HK-2 (cell line): Measurements from ENCODE around the gene ARGLU1.
"Not testable (repeated sequence)": the region's sequence is repeated elsewhere in the genome, so short reads cannot be mapped to it uniquely, and the experiment has no call there.

ENCODE experiments used
- DNase-seq: peaks from one replicate; pipeline ENCODE4 v3.0.0-alpha.2; 2018; ENCODE audit not compliant: unreplicated experiment

The ARGLU1 gene, protein sequence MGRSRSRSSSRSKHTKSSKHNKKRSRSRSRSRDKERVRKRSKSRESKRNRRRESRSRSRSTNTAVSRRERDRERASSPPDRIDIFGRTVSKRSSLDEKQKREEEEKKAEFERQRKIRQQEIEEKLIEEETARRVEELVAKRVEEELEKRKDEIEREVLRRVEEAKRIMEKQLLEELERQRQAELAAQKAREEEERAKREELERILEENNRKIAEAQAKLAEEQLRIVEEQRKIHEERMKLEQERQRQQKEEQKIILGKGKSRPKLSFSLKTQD

DNA sequence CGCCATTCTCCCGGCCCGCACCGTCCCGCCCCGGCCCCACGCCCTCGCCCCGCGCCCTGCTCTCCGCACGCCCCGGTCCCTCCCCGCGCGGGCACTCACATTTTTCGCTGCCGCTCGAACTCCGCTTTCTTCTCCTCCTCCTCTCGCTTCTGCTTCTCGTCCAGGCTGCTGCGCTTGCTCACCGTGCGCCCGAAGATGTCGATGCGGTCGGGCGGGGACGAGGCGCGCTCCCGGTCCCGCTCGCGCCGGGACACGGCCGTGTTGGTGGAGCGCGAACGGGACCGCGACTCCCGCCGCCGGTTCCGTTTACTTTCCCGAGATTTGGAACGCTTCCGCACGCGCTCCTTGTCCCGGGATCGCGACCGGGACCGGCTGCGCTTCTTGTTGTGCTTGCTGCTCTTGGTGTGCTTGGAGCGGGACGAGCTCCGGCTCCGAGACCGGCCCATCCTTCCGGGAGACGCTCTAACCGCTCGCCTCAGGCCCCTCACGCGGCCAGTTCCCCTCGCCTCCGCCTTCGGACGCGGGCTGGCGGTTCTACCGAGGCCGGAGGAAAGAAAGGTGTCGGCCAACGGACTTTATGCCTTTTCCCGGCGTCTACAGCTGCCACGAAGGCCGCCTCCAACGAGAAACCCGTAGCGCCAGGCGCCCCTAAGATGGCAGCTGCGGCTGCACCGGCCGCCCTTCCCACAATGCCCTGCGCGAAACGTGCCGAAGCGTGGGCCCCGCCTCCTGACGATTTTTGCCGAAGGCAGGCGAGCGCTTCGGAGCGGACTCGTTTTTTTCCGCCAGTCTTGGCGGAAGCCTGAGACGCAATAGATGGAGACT is at the start of gene ARGLU1:
TSS of gene ARGLU1 (minus strand) at position 664 of the 825 bp plus-strand sequence. CDS start at position 446, 218 bp downstream.
- peak; percentile 87 for DNase-seq

DNA sequence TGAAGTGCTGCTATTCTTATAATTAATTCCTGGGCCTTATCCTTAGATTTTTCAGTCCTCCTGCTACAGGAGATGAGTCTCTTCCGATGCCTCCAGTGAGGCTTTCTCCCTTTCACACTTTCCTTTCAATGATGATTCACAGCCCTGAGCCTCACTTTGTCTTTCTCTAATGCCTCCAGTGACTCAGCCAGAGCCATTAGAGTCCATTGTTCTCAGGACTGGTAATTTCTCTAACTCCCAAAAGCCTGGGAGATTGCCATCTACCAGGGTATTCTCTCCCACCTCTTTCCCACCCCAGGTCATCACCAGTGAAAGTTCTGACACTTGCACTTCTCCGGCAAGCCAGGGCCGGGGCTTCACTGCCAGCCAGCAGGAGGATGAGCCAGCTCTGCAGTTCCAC is 49.6 kb upstream of the ARGLU1 start:
- DNase-seq: no peak

DNA sequence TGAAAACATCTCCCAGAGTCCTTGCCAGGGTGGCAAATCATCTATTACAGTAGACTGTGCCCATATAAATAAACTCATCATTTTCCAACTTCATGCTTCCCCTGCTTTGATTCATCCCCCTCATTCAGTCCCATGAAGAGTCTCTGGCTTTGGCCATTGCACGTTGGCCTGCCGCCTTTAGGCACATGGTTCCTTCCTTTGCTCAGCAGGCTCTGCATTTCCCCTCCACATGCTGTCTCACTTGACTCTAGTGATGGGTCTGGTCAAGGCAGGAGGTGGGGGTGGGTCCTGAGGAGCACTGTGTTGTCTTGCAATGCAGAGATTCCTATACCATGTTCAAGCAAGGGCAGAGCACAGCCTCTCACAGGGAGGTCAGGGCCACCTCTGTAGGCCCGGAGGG is 48.8 kb upstream of the ARGLU1 start:
- DNase-seq: no peak

DNA sequence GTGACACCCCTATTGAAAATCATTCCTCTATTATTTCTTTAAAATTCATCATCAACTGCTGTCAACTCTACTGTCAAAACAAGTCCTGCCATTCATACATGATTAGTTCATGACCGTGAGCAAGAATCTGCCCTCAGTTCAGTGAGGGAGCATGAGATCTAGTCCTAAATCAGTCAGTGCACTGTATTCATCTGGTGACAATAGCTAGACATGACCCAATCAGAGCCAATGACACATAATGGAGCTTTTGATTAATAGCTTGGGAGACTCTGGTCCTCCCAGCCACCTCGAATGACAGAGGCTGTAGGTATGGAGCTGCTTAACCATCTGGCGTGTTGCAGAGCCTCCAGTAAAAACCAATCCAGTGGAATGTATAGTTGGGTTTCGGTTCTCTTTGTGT is 46.9 kb upstream of the ARGLU1 start:
- no peak for DNase-seq

DNA sequence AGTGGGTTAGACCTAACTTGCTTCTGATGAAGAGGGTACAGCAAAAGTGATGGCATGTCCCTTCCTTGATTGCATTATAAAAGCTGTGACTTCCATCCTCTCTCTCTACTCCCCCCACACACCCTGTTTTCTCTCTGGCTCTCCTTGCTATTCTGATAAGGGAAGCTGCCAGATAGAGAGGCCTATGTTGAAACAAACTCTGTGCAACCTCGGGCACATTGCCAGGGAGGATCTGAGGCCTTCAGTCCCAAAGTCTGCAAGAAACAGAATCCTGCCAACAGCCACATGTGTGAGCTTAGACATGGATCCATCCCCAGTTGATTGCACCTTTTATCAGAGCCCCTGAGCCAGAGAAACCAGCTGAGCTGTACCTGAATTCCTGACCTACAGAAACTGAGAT is 44.8 kb upstream of the ARGLU1 start:
- DNase-seq: no peak

DNA sequence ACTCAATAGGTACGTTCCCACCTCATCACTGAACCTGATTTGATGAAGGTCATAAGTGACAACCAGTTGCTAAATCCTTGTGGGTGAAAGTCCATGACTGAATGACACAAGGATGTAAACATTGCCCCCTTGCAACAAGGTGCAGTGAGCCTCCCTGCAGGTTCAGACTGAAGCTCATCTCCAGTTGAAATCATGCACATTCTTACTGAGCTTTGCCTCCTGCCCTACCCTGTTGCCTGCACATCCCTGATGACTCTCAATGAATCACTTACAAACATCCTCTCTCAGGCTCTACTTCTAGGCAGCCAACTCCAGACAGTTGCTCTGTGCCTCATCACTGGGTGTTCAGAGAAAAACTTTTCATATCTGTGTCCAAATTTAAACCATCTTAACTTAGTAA is 42.5 kb upstream of the ARGLU1 start:
- no peak for DNase-seq

DNA sequence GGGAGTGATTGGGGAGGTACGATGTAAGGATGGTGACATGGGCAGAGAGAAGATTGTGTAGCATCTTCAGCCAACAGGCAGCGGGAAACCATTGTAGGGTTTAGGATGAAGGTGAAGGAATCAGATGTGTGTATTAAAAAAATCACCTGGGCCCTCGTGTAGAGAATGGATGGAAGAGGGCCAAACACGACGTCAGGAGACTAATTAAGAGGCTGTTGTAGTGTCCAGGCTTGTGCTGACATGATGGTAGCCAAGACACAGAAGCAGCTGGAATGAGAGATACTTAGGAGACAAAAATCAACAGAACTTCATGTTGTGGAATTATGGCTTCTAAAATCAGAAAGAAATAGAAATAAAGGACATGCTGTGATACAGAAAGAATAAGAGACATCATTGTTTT is 41.2 kb upstream of the ARGLU1 start:
- no peak for DNase-seq

DNA sequence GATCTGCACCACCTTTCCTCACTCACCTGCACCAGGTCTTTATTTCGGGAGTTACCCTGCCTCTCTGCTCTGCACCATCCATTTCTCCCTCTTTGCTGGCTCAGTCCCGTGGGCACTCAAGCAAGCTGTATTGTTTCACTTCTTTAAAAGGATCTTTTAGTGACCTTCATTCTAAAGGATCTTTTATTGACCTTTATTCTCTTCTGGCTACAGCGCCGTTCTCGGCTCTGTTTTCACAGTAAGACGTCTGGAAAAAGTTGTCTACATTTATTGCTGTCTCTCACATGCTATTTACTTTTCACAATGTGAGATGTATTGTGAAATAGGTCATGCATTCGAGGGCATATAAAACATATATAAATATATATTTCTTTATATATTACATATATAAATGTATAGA is 35.6 kb upstream of the ARGLU1 start:
- DNase-seq: no peak

DNA sequence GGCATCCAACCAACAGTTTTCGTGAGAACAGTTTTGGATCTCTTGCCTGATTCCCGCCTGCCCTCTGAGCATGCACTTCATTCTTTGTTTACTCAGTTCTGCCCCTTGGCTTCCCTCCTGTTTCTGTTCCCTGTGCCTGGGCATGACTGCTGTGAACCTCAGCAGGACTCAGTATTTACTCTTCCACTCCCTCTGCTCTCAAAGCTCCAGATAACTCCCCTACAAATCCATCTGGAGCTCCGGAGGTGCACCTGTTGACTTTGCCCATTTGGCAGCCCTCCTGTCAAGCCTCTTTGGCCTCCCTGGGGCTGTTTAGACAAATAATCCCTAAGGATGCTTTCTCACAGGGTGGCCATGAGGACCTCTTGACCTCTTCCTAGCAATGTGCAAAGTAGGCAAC is 34.2 kb upstream of the ARGLU1 start:
- no peak for DNase-seq

DNA sequence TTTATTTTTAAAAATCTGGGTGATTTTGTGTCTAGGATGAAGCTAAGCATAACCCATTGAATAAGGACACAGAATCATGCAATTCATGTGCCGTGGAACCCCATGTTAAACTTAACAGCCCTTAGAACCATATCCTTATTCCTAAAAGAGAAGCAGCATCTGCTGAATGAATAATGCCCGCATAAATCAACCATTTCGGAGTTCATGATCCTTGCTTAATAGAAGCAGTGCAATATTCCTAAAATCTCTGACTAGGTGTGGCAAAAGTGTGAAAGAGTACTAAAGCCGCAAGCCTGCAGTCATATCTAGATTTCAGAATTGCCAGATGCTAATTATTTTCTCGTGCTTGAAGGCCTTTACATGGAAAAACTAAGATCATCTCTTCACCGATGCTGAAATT is 33.6 kb upstream of the ARGLU1 start:
- no peak for DNase-seq

DNA sequence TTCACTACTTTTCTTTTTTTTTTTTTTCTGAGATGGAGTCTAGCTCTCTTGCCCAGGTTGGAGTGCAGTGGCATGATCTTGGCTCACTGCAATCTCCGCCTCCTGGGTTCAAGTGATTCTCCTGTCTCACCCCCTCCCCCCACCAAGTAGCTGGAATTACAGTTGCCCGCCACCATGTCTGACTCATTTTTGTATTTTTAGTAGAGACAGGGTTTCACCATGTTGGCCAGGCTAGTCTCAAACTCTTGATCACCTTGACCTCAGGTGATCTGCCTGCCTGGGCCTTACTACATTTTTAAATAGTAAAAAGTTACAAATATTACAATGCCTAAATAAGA is 32.8 kb upstream of the ARGLU1 start:
- not testable (repeated sequence) for DNase-seq

DNA sequence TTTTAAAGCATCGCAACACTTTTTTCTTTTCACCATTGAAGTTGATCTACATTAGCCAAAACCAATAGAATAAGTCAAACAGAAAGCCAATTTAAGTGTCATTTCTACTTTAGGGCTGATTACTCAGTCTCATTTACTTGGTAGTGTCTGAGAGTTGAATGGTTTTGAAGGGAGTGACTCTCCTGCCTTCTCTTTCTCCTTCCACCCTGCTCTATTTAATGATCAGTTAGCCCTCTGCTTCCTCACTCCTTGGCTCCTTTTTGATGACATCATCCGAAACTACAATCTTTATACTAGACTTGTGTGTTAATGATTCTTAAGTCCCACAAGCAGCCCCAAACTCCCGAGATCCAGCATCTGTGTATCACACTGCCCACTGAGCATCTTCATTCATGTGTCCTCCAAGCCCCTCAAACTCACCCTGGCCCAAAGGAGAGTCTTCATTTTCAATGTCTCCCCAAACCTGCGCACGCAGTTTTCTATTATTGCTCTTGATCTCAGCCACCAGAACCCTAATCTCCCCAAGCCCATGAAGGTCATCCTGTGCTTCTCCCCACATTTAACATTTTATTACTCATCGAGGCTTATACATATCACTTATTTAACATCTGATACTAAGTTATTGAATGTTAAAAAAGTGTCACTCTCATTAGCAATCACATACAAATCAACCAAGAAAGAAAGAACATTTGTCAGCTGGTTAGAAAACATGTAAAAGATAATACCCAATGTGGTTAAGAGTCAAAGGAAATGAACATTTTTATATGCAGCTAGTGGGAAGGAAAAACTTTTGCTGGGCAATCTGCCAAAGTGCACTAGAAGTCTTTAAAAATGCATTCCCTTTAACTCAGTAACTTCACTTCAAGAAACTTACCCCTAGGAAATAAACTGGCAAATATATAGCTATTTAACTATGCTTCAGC is 32.2 kb upstream of the ARGLU1 start:
- no peak for DNase-seq

DNA sequence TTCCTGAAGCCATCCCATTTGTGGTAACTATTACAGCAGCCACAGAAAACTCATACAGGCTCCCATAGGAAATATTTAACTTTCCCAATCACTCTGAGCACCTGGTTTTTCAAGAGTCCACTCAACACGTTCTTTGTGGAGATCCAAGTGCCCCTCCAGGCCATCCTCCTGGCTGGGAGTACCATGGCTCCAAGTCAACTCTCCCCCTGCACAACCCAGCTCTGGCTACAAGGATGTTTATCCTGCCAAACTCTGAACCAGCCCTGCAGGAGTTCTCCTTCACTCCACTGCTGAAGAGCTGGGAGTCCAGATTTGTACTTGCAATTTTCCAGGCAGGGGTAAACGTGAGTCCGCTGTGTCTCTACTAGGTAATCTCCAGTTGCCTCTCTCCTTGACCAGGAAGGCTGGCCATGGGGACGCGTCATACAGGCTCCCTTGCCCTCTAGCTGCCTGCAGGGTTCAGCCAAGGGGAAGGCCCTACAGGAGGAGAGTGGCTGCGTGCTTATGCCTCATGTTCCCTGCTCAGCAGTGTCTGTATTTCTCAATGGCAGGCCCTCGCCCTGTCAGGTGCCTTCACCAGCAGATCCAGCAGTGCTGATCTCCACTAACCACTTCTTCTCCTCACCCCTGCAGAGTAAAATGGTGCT is 29.9 kb upstream of the ARGLU1 start:
- no peak for DNase-seq

DNA sequence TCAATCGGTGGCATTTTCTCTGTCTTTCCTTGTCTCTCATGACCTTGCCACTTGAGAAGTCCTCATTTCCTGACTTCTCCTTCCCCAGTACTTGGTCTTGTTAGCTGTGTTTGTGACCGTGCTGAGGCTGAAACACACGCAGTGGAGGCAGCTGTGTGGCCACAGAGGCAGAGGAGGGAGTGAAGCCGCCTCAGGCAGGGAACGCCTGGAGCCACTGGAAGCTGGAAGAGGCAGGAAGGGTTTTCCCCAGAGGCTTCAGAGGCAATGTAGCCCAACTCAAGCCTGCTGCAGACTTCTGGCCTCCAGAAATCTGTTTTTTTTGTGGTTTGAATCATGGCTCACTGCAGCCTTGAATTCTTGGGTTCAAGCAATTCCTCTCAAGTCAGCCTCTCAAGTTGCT is 29.2 kb upstream of the ARGLU1 start:
- DNase-seq: no peak

DNA sequence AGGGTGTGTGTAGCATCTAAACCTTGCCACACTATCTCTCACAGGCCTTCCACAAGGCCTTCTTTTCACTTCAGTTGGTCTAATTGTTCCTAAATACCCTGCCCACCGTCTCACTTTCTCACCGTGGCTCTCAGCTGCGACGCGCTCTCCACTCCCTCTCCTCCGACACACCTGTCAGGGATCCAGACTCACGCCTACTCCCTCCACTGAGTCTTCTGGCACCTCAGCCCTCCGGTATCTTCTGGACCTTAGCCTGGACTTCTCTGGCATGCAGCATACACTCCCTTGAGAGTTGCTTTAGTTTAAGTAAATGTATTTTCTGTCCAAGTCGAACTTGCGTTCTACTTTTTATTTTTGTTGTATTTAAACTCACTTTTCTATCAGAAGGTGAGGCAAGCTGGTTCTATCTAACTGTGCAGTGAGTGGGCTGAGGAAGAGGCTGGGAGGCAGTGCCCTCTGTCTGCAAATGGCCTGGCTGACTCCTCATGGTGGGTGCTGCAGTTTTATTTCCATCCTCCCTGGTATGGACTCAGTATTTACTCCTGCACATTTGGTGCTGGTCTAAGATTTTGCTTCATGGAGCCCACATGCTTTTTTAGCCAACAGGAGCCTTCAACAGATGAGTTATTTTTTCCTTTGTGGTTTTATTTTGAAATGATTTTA is 28.5 kb upstream of the ARGLU1 start:
- no peak for DNase-seq

DNA sequence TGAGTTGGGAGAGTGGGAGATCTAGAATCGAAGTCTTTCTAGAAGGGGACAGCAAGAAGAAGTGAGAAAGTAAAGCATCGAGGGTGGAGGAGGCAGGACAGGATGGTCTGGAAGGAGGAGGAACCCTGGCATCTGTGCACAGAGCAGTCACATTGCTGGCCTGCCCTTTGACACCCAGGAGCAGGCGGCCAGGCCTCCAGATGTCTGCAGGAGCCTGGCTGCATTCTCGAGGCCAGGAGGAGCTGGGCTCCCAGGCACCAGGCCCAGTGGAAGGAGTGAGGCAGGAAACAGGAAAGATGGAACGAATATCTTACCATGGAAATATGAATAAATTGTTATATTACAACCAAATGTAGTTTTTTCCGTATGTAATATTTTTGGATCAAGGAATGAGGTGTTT is 27.7 kb upstream of the ARGLU1 start:
- no peak for DNase-seq

DNA sequence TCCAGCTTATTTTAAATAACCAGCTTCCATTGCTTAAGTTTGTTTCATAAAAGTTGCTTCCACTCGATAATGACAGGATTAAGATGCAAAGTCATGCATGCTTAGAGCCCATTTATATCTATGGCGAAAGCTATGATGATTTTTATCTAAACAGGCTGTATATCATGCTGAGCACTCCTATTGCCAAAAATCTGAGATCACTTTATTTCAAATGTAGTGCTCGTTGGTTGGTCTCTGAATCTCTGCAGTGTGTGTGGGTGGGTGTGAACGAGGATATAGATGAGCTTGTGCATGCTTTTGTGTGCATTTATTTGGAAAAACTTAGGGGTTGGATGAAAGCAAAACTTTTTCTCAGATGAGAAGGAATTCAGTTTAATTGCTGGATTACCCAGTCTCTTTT is 27.0 kb upstream of the ARGLU1 start:
- DNase-seq: no peak

DNA sequence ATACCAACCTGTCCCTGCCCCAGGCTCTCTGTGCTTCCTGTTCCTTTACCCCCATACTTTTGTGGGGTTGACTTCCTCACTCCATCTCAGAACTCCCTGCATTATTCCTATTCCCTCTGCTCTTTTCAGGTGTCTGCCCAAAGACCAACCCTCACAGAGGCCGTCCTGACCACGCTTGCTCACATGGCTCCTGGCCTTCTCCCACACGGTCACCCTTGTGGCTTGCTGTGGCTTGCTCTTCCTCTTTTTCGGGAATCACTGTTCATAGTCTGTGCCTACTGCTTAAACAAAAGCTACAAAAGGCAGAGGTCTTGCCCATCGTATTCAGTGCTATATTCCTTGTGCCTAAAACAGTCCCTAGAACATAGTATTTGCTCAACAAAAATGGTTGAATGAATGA is 25.2 kb upstream of the ARGLU1 start:
- DNase-seq: no peak

DNA sequence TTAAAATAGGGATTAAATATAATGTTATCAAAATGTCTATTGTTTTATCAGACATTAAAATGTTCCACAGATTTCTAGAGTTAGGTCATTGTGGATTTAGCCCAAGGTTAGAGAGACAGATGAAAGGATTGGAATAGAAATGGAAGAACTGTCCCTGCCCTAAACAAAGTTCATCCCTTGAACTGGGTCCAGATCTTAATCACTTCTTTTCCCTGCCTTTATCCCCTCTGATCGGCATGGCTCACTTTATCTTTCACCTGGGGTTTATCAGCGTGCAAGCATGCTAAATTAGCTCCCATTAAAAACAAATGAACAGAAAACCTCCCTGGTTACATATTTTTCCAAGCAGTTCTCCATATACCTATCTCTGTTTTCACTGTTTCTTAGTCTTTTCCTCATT is 23.4 kb upstream of the ARGLU1 start:
- no peak for DNase-seq

DNA sequence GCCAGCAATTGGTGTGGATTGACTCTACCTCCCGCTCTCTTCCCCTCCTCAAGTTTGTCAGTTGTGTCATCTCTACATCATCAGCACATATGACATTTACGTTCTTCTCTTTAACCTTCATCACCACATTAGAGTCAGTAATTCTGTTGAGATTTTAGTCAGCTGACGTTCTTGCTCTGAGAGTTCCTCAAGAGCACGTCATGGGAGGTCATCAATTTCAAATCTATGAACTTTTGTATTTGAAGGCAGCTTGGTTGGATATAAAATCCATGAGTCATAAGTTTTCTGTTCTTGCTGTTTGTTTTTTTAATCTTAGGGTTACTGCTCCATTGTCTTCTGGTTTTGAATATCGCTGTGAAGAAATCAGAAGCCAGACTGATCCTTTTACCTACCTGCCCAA is 21.8 kb upstream of the ARGLU1 start:
- DNase-seq: no peak

DNA sequence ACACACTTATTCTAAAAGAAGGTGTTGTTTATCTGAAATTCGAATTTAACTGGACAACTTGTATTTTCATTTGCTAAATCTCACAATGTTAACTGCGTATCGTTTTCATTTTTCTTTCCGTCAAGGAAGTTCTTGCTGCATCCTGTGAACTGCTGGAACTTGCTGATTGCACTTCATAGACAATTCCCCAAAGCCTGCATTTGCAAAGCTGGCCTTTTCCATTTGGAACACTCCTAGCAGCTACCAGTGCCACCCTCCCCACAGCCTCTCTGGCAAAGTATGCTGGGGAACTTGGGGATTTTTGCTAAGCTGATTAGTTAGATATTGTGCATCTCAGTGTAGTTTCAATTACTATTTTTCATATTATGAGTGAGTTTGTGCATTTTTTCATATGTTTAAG is 20.4 kb upstream of the ARGLU1 start:
- DNase-seq: no peak

DNA sequence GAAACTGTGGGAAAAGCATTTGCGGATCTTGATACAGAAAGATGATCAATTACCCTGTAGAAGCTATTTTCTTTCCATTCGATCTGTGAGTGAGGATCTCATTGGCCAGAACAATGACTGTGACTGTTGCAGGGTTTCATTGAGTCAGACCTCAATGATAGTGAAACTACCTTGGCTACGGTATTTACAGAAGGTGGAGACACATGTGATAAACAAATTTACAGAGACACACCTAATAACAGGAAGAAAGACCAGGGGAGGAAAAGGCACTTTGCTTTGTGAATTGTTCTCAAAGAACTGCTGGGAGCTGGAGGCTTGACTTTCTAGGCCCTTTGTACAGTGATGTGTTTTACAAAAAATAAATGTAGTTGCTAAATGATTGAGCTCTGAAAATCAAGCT is 19.9 kb upstream of the ARGLU1 start:
- DNase-seq: no peak
